Measurements from ENCODE around the gene MLF2.
A peak's percentile ranks its signal among the peaks of the same experiment; 100 is the strongest.
"Not testable (repeated sequence)": the region's sequence is repeated elsewhere in the genome, so short reads cannot be mapped to it uniquely, and the experiment has no call there.

MLF2 gene

DNA sequence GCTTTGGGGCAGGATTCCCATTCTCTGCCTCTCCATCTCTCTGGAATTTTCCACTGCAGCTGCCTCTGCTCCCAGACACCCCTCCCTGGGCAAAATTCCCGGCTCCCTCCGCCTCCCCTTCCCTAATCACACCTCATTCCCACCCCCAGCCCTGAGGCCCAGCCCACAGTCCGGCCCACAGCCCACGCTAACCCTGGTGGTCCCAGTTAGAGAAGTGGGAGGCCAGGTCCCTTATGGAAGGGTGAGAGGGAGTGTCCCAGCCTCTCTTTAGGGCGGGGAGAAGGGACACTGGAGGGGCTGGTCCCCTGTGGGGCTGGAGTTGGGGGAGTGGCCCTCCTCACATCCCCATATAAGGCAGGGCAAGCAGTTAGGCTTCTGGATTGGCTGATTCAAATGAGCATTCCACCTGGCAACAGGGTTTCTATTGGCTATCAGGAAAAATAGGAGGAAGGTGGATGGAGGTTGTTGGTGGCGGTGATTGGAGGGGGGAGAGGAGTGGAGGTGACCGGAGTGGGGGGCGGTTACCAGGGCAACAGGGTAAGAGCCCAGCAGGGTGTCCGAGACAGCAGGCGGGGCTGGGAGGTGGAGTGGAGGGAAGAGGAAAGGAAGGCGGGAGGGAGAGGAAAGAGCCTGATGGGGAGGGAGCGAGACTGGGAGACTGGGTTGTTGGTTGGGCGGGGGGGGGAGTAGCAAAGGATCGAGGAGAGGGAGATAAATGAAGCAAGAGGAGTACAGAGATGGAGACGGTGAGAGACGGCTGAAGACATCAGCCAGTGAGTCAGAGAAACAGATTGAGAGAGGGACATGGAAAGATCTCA, 11.3 kb upstream of the MLF2 start:
- peak; percentile 100 for DNase-seq

GRCh38 chr12:6763380-6763779, 10.4 kb upstream of the MLF2 start:
- no peak for DNase-seq

DNA sequence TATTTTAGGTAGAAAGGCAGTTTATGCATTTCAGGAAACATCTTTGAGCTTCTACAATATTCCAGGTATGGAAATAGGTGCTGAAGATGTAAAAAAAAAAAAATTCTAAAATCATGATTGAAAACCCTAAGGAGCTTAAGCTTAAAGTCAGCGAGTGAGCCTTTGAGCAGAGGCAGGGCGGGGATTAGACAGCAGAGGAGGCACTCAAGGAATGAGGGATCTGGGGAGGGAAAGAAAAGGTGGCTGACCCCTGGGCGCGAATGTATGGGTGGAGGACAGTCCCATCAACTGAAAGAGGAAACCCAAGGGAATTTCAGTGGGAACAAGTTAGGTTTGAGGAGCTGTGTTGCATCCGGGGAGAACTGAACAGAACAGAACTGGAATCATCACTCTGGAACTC, 6.8 kb upstream of the MLF2 start:
- DNase-seq: no peak

GRCh38 chr12:6758506-6759095, 5.7 kb upstream of the MLF2 start:
- no peak for DNase-seq

- no peak for DNase-seq
Measured at GRCh38 chr12:6757028-6757690, 4.2 kb upstream of the MLF2 start.

- no peak for DNase-seq
Measured at GRCh38 chr12:6754411-6754810, 1.5 kb upstream of the MLF2 start.

GRCh38 chr12:6753772-6754356, 923 bp upstream of the MLF2 start:
- no peak for DNase-seq

DNA sequence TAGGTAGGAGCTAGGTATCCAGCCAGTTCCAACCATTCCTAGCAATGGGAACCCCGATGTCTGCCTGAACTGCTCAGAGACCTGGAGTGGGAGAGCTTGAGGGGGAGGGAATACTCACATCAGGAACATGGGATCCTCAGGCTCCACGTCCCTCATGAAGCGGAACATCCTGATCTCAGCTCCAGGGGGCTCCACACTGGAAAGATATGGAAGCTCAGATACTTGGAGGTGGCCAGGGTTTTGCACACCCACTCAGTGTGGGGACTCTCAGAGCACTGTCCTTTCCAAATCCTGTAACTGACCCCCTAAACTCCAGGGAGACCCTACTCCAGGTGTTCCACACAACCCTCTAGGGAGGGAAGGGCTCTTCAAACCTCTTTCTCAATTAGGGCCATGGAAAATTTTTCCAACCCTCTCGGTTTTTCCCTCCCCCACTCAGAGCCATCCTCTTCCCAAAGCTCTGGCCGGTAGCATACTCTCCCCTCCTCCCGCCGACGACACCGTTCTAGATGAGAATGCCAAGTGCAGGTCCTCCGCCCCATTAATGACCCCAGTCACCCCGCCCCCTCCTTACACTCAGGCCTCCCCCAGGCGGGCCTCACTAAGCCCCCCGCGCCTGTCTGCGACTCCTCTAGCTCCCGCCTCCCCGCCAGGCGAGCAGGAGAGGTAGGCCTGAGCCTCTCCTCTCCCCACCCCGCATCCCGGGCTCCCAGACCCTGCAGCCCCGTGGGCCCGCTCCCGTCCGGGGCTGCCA, 597 bp downstream of the MLF2 start:
- DNase-seq: peak; percentile 68

DNA sequence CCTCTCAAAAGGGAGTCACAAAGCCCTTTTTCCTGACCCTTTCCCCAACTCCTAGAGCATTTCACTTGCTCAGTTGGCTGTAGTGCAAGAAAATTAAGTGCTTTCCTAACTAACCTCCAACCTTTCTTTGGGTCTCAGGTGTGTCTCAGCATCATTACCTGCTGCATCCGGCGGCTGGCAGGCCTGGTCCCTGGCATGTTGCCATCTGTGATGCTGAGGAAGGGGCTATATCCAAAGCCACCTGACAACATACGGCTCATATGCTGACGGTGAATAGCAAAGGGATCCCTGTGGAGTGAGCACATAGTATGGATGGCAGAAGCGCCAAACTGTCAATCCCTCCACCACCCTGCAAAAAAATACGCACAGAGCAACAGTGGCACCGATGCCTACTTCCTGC, 1.2 kb downstream of the MLF2 start:
- DNase-seq: no peak

GRCh38 chr12:6750506-6750905, 2.4 kb downstream of the MLF2 start:
- no peak for DNase-seq

GRCh38 chr12:6748761-6749160, 4.2 kb downstream of the MLF2 start:
- no peak for DNase-seq

- no peak for DNase-seq
Measured at GRCh38 chr12:6747216-6747615, 5.7 kb downstream of the MLF2 start.

DNA sequence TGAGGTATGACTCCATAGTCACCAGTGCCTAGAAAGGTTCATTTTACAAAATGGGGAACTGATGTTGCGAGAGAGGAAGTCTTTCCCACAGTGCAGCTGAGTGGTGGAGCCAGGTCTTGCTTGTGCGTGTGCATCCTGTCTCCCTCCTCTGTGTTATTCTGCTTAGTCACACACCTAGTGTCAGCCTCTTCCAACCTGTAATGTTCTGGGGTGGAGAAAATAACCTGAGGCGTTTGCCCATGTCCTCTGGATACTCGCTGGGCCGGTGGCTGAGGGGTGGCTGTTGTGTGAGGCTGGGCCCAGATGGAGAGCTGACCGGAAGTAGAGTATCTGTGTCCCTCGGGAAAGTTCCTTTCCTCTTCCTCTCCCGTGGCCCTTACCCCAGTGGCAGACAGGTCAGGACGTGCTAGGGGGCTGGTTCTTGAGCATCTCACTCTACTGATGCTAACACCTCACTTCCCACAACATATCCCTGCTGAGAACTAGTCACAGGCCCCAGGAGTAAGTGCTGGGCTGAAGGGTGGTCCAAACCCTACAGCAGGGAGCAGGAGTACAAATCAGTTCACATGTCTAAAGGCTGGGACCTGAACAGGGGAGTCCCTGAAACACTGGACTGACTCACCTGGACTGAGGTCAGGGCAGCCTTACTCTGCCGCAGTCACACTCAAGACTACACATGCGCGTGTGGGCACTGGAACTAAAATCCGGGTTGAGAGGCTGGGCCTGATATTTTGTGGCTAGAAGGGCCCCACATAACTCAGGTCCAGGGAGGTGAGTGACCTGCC, 7.0 kb downstream of the MLF2 start:
- DNase-seq: no peak

- DNase-seq: not testable (repeated sequence)
Measured at GRCh38 chr12:6743300-6743699, 9.6 kb downstream of the MLF2 start.

- no peak for DNase-seq
Measured at GRCh38 chr12:6742834-6743233, 10.1 kb downstream of the MLF2 start.

- DNase-seq: not testable (repeated sequence)
Measured at GRCh38 chr12:6742080-6742479, 10.9 kb downstream of the MLF2 start.

- no peak for DNase-seq
Measured at GRCh38 chr12:6736754-6737153, 16.2 kb downstream of the MLF2 start.

GRCh38 chr12:6735448-6736191, 17.3 kb downstream of the MLF2 start:
- DNase-seq: peak; percentile 81

DNA sequence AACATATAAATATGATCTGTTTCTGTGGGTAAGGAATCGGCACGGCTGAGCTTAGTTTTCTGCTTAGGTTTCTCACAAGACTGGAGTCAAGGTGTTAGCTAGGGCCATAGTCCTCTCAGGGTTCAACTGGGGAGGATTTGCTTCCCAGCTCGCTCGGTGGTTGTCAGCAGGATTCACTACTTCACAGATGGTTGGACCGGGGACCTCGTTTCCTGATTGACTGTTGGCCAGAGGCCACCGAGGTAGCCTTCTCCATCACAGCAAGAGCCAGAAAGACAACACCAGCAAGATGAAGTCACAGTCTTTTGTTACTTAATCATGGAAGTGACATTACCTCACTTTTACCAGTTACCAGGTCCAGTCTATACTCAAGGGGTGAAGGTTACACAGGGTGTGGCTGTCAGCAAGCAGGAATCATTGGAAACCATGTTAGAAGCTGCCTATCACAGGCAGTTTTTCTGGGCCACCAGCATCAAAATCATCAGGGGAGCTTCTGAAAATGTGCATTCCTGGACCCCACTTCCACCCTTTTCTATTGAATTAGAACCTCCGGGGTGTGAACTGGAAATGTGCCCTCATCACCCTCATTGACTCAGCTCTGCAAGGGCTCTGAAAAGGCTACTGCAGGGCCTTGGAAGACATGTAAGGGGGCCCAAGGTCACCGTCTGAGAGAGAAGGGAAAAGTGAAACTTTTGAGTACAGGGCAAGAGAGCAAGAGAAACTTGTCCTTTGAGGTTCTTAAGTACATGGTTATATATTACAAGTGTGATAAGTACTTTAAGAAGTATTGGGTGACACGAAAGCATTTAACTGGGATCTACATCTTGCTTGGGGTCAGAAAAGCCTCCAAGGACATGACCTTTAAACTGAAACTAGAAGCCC, 18.2 kb downstream of the MLF2 start:
- no peak for DNase-seq

DNA sequence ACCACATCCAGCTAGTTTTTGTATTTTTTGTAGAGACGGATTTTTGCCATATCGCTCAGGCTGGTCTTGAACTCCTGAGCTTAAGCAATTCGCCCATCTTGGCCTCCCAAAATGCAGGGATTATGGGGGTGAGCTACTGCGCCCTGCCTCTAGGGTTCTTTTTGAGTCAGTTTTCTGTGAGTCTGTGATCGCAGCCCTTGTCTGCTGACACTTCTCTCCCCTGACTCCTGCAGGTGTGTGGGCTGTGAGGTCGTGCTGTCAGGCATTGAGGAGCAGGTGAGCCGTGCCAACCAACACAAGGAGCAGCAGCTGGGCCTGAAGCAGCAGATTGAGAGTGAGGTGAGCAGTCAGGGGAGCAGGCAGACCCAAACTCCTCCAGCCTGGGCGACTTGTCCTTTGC, 22.8 kb downstream of the MLF2 start:
- DNase-seq: no peak
